Neural cell (in vitro differentiated cells): ENCODE measurements around the gene JAZF1.

ENCODE experiments used
- EP300 ChIP-seq: fragments of 450-650 bp; conservative IDR thresholded peaks from 2 replicates; pipeline ENCODE4 v1.6.1; 2014; ENCODE audit warnings: antibody characterized with exemption, mild to moderate bottlenecking, moderate library complexity; ENCODE audit not compliant: poor library complexity, severe bottlenecking
- EZH2 ChIP-seq: fragments of 200-600, 300-800 bp; shearing (Covaris generic), sonication (generic); IDR thresholded peaks from 2 replicates; pipeline ENCODE4 v1.6.1; 2014; ENCODE audit warnings: antibody characterized with exemption, low read length, borderline replicate concordance, mild to moderate bottlenecking; ENCODE audit not compliant: insufficient read depth, poor library complexity, severe bottlenecking
- MXI1 ChIP-seq: fragments of 450-650 bp; conservative IDR thresholded peaks from 2 replicates; pipeline ENCODE4 v1.6.1; 2014; ENCODE audit warnings: antibody characterized with exemption, mild to moderate bottlenecking; ENCODE audit not compliant: poor library complexity, severe bottlenecking
- POLR2AphosphoS5 ChIP-seq: IDR thresholded peaks from 2 replicates; pipeline ENCODE4 v1.6.1; 2012
- RAD21 ChIP-seq: fragments of 450-650 bp; conservative IDR thresholded peaks from 2 replicates; pipeline ENCODE4 v1.6.1; 2014; ENCODE audit warnings: antibody characterized with exemption, mild to moderate bottlenecking, moderate library complexity
- TAF1 ChIP-seq: IDR thresholded peaks from 2 replicates; pipeline ENCODE4 v1.6.1; 2012; ENCODE audit warnings: low read depth
- TF ChIP-seq, protein P1 (sequence below): fragments of 450-650 bp; IDR thresholded peaks from 2 replicates; pipeline ENCODE4 v1.5.1; 2014; ENCODE audit warnings: antibody characterized with exemption, mild to moderate bottlenecking, moderate library complexity; ENCODE audit not compliant: poor library complexity, severe bottlenecking
- TF ChIP-seq, protein P2 (sequence below): IDR thresholded peaks from 2 replicates; pipeline ENCODE4 v1.6.1; 2012; ENCODE audit warnings: borderline replicate concordance

DNA sequence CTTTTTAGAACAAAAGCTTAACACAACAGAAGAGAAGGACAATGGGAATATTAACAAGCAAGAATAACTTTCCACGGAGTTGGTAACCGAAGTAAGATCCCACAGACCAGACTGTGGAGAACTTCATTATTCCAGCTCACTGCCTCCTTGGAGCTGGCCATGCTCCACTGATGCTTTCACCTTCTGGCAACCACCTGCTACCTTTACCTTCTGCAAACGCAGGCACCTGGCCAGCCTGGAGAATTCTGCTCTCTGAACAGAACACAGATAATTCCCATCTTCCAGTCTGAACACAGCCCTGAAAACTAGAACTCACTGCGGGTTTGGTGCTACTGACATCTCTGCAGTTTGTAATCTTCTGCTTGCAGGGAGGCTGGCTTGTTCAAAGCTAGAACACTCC is 66.5 kb downstream of the JAZF1 start:
- TF ChIP-seq, protein P1, sequence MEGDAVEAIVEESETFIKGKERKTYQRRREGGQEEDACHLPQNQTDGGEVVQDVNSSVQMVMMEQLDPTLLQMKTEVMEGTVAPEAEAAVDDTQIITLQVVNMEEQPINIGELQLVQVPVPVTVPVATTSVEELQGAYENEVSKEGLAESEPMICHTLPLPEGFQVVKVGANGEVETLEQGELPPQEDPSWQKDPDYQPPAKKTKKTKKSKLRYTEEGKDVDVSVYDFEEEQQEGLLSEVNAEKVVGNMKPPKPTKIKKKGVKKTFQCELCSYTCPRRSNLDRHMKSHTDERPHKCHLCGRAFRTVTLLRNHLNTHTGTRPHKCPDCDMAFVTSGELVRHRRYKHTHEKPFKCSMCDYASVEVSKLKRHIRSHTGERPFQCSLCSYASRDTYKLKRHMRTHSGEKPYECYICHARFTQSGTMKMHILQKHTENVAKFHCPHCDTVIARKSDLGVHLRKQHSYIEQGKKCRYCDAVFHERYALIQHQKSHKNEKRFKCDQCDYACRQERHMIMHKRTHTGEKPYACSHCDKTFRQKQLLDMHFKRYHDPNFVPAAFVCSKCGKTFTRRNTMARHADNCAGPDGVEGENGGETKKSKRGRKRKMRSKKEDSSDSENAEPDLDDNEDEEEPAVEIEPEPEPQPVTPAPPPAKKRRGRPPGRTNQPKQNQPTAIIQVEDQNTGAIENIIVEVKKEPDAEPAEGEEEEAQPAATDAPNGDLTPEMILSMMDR, result no peak
- TF ChIP-seq POLR2AphosphoS5, result no peak
- TF ChIP-seq RAD21, result no peak
- TF ChIP-seq TAF1, result no peak
- TF ChIP-seq, protein P2, sequence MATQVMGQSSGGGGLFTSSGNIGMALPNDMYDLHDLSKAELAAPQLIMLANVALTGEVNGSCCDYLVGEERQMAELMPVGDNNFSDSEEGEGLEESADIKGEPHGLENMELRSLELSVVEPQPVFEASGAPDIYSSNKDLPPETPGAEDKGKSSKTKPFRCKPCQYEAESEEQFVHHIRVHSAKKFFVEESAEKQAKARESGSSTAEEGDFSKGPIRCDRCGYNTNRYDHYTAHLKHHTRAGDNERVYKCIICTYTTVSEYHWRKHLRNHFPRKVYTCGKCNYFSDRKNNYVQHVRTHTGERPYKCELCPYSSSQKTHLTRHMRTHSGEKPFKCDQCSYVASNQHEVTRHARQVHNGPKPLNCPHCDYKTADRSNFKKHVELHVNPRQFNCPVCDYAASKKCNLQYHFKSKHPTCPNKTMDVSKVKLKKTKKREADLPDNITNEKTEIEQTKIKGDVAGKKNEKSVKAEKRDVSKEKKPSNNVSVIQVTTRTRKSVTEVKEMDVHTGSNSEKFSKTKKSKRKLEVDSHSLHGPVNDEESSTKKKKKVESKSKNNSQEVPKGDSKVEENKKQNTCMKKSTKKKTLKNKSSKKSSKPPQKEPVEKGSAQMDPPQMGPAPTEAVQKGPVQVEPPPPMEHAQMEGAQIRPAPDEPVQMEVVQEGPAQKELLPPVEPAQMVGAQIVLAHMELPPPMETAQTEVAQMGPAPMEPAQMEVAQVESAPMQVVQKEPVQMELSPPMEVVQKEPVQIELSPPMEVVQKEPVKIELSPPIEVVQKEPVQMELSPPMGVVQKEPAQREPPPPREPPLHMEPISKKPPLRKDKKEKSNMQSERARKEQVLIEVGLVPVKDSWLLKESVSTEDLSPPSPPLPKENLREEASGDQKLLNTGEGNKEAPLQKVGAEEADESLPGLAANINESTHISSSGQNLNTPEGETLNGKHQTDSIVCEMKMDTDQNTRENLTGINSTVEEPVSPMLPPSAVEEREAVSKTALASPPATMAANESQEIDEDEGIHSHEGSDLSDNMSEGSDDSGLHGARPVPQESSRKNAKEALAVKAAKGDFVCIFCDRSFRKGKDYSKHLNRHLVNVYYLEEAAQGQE, result no peak
- no peak for TF ChIP-seq EZH2
- no peak for TF ChIP-seq EP300
- TF ChIP-seq MXI1, result no peak
